CD14-positive monocyte (primary cell): Measurements from ENCODE around the gene UNC5C. TPM values are rescaled to one million over a fixed set of nuclear protein-coding genes. Genes with fewer than 3 reads are reported as not detected.

ENCODE experiments used
- DNase-seq, 3 donors: peaks; one replicate each; pipeline ENCODE4 v3.0.0-alpha.2; 2011 to 2022
- H2AFZ ChIP-seq: 2 replicates; pipeline ENCODE4 v1.6.0; 2012; ENCODE audit warnings: mild to moderate bottlenecking, low read depth, low read length, inconsistent platforms; ENCODE audit not compliant: insufficient read depth, poor library complexity, severe bottlenecking
- H3K27ac ChIP-seq, 2 donors: 1 replicate in 1 of 2; 2 replicates in 1 of 2; pipeline ENCODE4 v1.5.1; 2012 to 2013; ENCODE audit warnings: low read length in 2 of 2, control low read depth in 1 of 2, inconsistent platforms in 1 of 2, low read depth in 1 of 2, mild to moderate bottlenecking in 1 of 2
- H3K27me3 ChIP-seq, 2 donors: one replicate each; pipeline versions ENCODE4 v1.6.0 to v1.6.1; 2011 to 2013; ENCODE audit warnings: low read length in 2 of 2; ENCODE audit not compliant: control insufficient read depth in 2 of 2, insufficient read depth in 2 of 2
- H3K36me3 ChIP-seq, 2 donors: replicated peaks in 1 of 2; 1 replicate in 1 of 2; 2 replicates in 1 of 2; pipeline versions ENCODE4 v1.5.1 to v1.6.1; 2012 to 2013; ENCODE audit warnings: low read length in 2 of 2, control low read depth in 1 of 2, inconsistent platforms in 1 of 2, mild to moderate bottlenecking in 1 of 2; ENCODE audit not compliant: insufficient read depth in 2 of 2, control insufficient read depth in 1 of 2
- H3K4me1 ChIP-seq, 2 donors: 1 replicate in 1 of 2; 2 replicates in 1 of 2; pipeline versions ENCODE4 v1.5.1 to v1.6.1; 2012 to 2013; ENCODE audit warnings: low read length in 2 of 2, control low read depth in 1 of 2, inconsistent platforms in 1 of 2, mild to moderate bottlenecking in 1 of 2, moderate library complexity in 1 of 2; ENCODE audit not compliant: insufficient read depth in 2 of 2, control insufficient read depth in 1 of 2
- H3K4me2 ChIP-seq: replicated peaks from 2 replicates; pipeline ENCODE3; 2012; ENCODE audit warnings: low read length, moderate library complexity, mild to moderate bottlenecking; ENCODE audit not compliant: poor library complexity, severe bottlenecking; ENCODE audit errors: extremely low read depth
- H3K4me3 ChIP-seq, 3 experiments: fragments of 200-600 bp in 1 of 3; sonication (generic) in 1 of 3; replicated peaks in 1 of 3; 1 replicate in 2 of 3; 2 replicates in 1 of 3; pipeline ENCODE4 v1.5.1; 2011 to 2013; ENCODE audit warnings: low read length in 3 of 3, mild to moderate bottlenecking in 3 of 3, control low read depth in 2 of 3, low read depth in 2 of 3, inconsistent platforms in 1 of 3, moderate library complexity in 1 of 3
- H3K79me2 ChIP-seq: 2 replicates; pipeline ENCODE4 v1.6.0; 2012; ENCODE audit warnings: mild to moderate bottlenecking, control low read depth, inconsistent platforms, low read length, moderate library complexity; ENCODE audit not compliant: insufficient read depth
- H3K9ac ChIP-seq: 2 replicates; pipeline ENCODE4 v1.6.0; 2017; ENCODE audit warnings: low read length, mild to moderate bottlenecking; ENCODE audit not compliant: insufficient read depth, poor library complexity, severe bottlenecking
- H3K9me3 ChIP-seq, 2 donors: replicated peaks in 1 of 2; 1 replicate in 1 of 2; 2 replicates in 1 of 2; pipeline versions ENCODE4 v1.5.1 to v1.6.1; 2012 to 2013; ENCODE audit warnings: low read length in 2 of 2, control low read depth in 1 of 2; ENCODE audit not compliant: control insufficient read depth in 1 of 2, insufficient read depth in 1 of 2
- H4K20me1 ChIP-seq: 2 replicates; pipeline ENCODE4 v1.6.0; 2012; ENCODE audit warnings: mild to moderate bottlenecking, low read length, control low read depth, moderate library complexity; ENCODE audit not compliant: insufficient read depth
- H3K27ac Mint-ChIP-seq, 7 donors: one replicate each; pipeline ENCODE4 v1.8.0; 2020; ENCODE audit warnings: mild to moderate bottlenecking in 7 of 7, mixed read lengths in 7 of 7, moderate library complexity in 6 of 7, inconsistent platforms in 2 of 7
- H3K27me3 Mint-ChIP-seq, 3 donors: one replicate each; pipeline ENCODE4 v1.8.0; 2021 to 2022; ENCODE audit warnings: low read depth in 3 of 3, mild to moderate bottlenecking in 3 of 3, mixed read lengths in 3 of 3, moderate library complexity in 3 of 3, inconsistent platforms in 1 of 3
- H3K36me3 Mint-ChIP-seq, 2 donors: one replicate each; pipeline ENCODE4 v1.8.0; 2020; ENCODE audit warnings: mixed read lengths in 2 of 2, inconsistent platforms in 1 of 2, mild to moderate bottlenecking in 1 of 2
- H3K4me1 Mint-ChIP-seq: one replicate; pipeline ENCODE4 v1.8.0; 2020; ENCODE audit warnings: mild to moderate bottlenecking, mixed read lengths
- H3K4me3 Mint-ChIP-seq, 2 donors: one replicate each; pipeline ENCODE4 v1.8.0; 2020; ENCODE audit warnings: mild to moderate bottlenecking in 2 of 2, mixed read lengths in 2 of 2, moderate library complexity in 1 of 2
- H3K9me3 Mint-ChIP-seq, 7 donors: one replicate each; pipeline ENCODE4 v1.8.0; 2020 to 2022; ENCODE audit warnings: mixed read lengths in 7 of 7, mild to moderate bottlenecking in 6 of 7, moderate library complexity in 6 of 7, inconsistent platforms in 2 of 7
- WGBS: methylation state at CpG from one replicate; pipeline ENCODE4 v1.1.5; 2013; ENCODE audit warnings: missing lambda C conversion rate; ENCODE audit not compliant: insufficient coverage; 5-methylcytosine and 5-hydroxymethylcytosine counted together
- intact Hi-C, 2 donors: fragments of 100-400 bp; cut with micrococcal nuclease; formaldehyde crosslinking; loops; one replicate each; pipeline versions ENCODE4 v1.15.0 to v1.15.1; 2023
- polyA plus RNA-seq, 3 donors: library from polyadenylated mRNA; depleted of rRNA in 1 of 3; unstranded in 2 of 3; stranded (reverse) in 1 of 3; fragments of 300-500 nt in 2 of 3; fragments of >200 nt in 1 of 3; fragmentation: Illumina TruSeq in 2 of 3; gene quantifications; 1 replicate in 2 of 3; 2 replicates in 1 of 3; pipeline ENCODE4 v1.2.3, GENCODE V29; 2012 to 2021
- TF ChIP-seq, protein P1 (sequence below): fragments of 200-600 bp; IDR thresholded peaks from one replicate; pipeline ENCODE4 v1.8.0; 2022; ENCODE audit warnings: antibody characterized with exemption, mild to moderate bottlenecking

UNC5C gene
- polyA plus RNA-seq, 3 donors: 0.03 TPM; not detected in 2

DNA sequence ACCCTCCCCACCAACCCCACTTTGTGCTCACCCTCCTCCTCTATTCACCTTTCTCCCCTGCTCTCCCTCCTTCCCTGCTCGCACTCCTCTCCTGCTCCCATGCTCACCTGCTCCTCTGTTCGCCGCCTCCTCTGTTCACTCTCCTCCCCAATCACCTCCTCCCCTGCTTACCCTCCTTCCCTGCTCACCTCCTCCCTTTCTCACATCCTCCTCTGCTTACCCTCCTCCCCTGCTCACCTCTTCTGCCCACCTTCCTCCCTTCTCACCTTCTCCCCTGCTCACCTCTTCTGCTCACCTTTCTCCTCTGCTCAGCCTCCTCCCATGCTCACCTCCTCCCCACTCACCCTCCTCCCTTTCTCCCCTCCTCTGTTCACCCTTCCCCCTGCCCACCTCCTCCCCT is 357.2 kb downstream of the UNC5C start:
- no peak overlapping the region for H2AFZ ChIP-seq
- Mint-ChIP-seq H3K4me3 (no peak overlapping the region), H3K36me3 (no peaks in the 10 kb centered on the region), H3K9me3 (peaks cover 0 to 3% (median 2%) of the 10 kb centered on the region in 7 donors), H3K4me1 (no peaks in the 10 kb centered on the region), H3K27me3 (peaks cover 0 to 2% (median 2%) of the 10 kb centered on the region in 3 donors), H3K27ac (no peak overlapping the region)
- H3K4me1 ChIP-seq: no peaks in the 10 kb centered on the region
- H3K79me2 ChIP-seq: no peaks in the 10 kb centered on the region
- no peak overlapping the region for H3K9ac ChIP-seq
- no peak overlapping the region for H3K27ac ChIP-seq
- WGBS: 95% methylated on average over 3 of the region's 3 CpGs
- no peak for DNase-seq
- no peak overlapping the region for H3K4me2 ChIP-seq
- no peaks in the 10 kb centered on the region for H4K20me1 ChIP-seq
- H3K36me3 ChIP-seq: no peaks in the 10 kb centered on the region
- TF ChIP-seq, protein P1, sequence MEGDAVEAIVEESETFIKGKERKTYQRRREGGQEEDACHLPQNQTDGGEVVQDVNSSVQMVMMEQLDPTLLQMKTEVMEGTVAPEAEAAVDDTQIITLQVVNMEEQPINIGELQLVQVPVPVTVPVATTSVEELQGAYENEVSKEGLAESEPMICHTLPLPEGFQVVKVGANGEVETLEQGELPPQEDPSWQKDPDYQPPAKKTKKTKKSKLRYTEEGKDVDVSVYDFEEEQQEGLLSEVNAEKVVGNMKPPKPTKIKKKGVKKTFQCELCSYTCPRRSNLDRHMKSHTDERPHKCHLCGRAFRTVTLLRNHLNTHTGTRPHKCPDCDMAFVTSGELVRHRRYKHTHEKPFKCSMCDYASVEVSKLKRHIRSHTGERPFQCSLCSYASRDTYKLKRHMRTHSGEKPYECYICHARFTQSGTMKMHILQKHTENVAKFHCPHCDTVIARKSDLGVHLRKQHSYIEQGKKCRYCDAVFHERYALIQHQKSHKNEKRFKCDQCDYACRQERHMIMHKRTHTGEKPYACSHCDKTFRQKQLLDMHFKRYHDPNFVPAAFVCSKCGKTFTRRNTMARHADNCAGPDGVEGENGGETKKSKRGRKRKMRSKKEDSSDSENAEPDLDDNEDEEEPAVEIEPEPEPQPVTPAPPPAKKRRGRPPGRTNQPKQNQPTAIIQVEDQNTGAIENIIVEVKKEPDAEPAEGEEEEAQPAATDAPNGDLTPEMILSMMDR: no peak
- no peaks in the 10 kb centered on the region for H3K27me3 ChIP-seq
- H3K4me3 ChIP-seq: no peak overlapping the region
- intact Hi-C loops: no loop called here
- H3K9me3 ChIP-seq: no peaks in the 10 kb centered on the region

DNA sequence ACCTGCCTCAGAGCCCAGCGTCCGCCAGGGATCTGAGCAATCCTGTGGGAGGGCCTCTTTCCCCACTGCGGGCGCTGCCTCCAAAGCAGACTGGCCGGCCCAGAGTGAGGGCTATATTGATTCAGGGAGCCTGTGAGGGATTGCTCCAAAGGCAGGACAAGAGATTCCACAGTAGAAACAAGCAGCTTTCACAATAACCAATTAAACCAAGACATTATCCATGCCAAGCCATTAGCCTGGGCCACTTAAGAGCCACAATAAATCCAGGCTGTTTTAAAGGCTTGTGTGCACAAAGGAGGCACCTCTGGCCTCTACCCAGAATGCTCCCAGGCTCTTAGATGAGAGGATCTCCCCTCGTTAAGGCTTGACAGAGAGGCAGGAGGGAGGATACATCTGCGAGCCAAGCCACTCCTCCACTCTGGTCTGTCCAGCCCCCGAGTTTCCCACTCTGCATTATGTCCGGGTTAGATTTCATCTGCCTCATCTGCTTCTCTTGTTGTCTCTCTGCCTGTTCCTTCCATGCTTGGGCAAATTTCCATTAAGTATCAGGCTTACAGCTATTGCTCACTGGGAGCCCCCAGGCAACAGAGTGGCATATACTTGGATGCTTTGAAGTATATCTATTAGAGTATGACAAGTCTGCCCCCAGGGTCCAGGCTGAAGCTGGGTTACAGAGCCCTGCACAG is 357.9 kb downstream of the UNC5C start:
- peaks cover 0 to 2% (median 2%) of the 10 kb centered on the region in 3 donors for H3K27me3 Mint-ChIP-seq
- Histone ChIP-seq H3K9ac (no peak overlapping the region), H3K79me2 (no peaks in the 10 kb centered on the region), H2AFZ (no peak overlapping the region), H3K9me3 (no peaks in the 10 kb centered on the region), H3K36me3 (no peaks in the 10 kb centered on the region), H3K4me2 (no peak overlapping the region), H3K4me1 (no peaks in the 10 kb centered on the region), H3K27me3 (no peaks in the 10 kb centered on the region), H3K27ac (no peak overlapping the region), H3K4me3 (no peak overlapping the region), H4K20me1 (no peaks in the 10 kb centered on the region)
- DNase-seq: no peak
- TF ChIP-seq, protein P1: no peak
- intact Hi-C loops: no loop called here
- H3K4me3 Mint-ChIP-seq: no peak overlapping the region
- H3K27ac Mint-ChIP-seq: peak overlapping the region in 1 of 7 donors; percentile 3
- H3K36me3 Mint-ChIP-seq: no peaks in the 10 kb centered on the region
- no peaks in the 10 kb centered on the region for H3K4me1 Mint-ChIP-seq
- H3K9me3 Mint-ChIP-seq: peaks cover 0 to 3% (median 2%) of the 10 kb centered on the region in 7 donors
- whole genome bisulfite sequencing: 84% methylated on average over 3 of the region's 9 CpGs
